Adrenal gland (tissue), 12 donors: ENCODE data around the gene TMED7. TPM values are rescaled to one million over a fixed set of nuclear protein-coding genes. Genes with fewer than 3 reads are reported as not detected.
"Not testable (repeated sequence)": the region's sequence is repeated elsewhere in the genome, so short reads cannot be mapped to it uniquely, and the experiment has no call there.

Source experiments
- DNase-seq, 7 donors: peaks; one replicate each; pipeline ENCODE4 v3.0.0-alpha.2; 2019 to 2020
- H3K27ac ChIP-seq, 5 donors: fragments of 200-600 bp; sonication (generic) in 4 of 5; 1 replicate in 3 of 5; 2 replicates in 2 of 5; pipeline versions ENCODE4 v1.5.1 to v1.8.0; 2016 to 2020; ENCODE audit warnings: mild to moderate bottlenecking in 1 of 5
- H3K27me3 ChIP-seq: fragments of 200-600 bp; 2 replicates; pipeline ENCODE4 v1.8.0; 2021
- H3K36me3 ChIP-seq, 2 donors: fragments of 200-600 bp; replicated peaks in 1 of 2; 1 replicate in 1 of 2; 2 replicates in 1 of 2; pipeline versions ENCODE4 v1.5.1 to v1.8.0; 2018 to 2022
- H3K4me1 ChIP-seq, 2 donors: fragments of 200-600 bp; replicated peaks in 1 of 2; 1 replicate in 1 of 2; 2 replicates in 1 of 2; pipeline versions ENCODE4 v1.5.1 to v1.8.0; 2018 to 2021
- H3K4me3 ChIP-seq, 4 donors: fragments of 200-600 bp; sonication (generic) in 3 of 4; one replicate each; pipeline ENCODE4 v1.5.1; 2016 to 2018
- H3K9me3 ChIP-seq, 3 donors: fragments of 200-600 bp; sonication (generic) in 1 of 3; replicated peaks in 1 of 3; 1 replicate in 2 of 3; 2 replicates in 1 of 3; pipeline versions ENCODE4 v1.5.1 to v1.8.0; 2016 to 2021
- POLR2A ChIP-seq, 2 donors: fragments of 450-650 bp; IDR thresholded peaks; one replicate each; pipeline ENCODE4 v1.6.1; 2017; ENCODE audit warnings: antibody characterized with exemption in 2 of 2, mild to moderate bottlenecking in 2 of 2, moderate library complexity in 1 of 2
- WGBS, 4 donors: extraction: QIAGEN DNeasy Blood & Tissue Kit in 2 of 4; methylation state at CpG; one replicate each; pipeline versions ENCODE4 v1.1.5 to v1.1.7; 2013 to 2017; 5-methylcytosine and 5-hydroxymethylcytosine counted together
- intact Hi-C, 2 donors: fragments of 100-400 bp; cut with DNase I; formaldehyde crosslinking; loops; one replicate each; pipeline versions ENCODE4 v1.14.1 to v1.15.0; 2022 to 2023
- polyA plus RNA-seq, 3 donors: library from polyadenylated mRNA; stranded (reverse); fragments of 200-250 nt in 2 of 3; fragments of 350-450 nt in 1 of 3; fragmentation: Illumina TruSeq in 1 of 3; extraction: RNeasy Lipid Tissue Mini Kit (QIAGEN cat#74804) in 1 of 3; gene quantifications; one replicate each; pipeline ENCODE4 v1.2.3, GENCODE V29; 2013 to 2014
- total RNA-seq, 9 donors: library from RNA; depleted of rRNA in 4 of 9; stranded (reverse); fragments of >200 nt in 4 of 9; fragments of 120-200 nt in 1 of 9; fragmentation: NEBNext Ultra II Directional in 1 of 9; extraction: Animal tissue kit (Norgen Biotek cat#: 25700) in 1 of 9; gene quantifications; one replicate each; pipeline versions ENCODE4 v1.1.0 to v1.2.4, GENCODE V29; 2013 to 2023
- TF ChIP-seq, protein P1 (sequence below), 6 experiments: fragments of 450-650 bp in 4 of 6; fragments of 200-600 bp in 2 of 6; sonication (generic) in 1 of 6; IDR thresholded peaks; 1 replicate in 5 of 6; 2 replicates in 1 of 6; pipeline versions ENCODE4 v1.5.1 to v1.8.0; 2016 to 2021; ENCODE audit warnings: antibody characterized with exemption in 6 of 6, mild to moderate bottlenecking in 2 of 6, moderate library complexity in 1 of 6
- donor health status: healthy with polysubstance abuse.
- donor health status: Bipolar disorder and iron deficiency.
- donor health status: DM: yes; HTN: yes; CAD: no.
- donor health status: DM: no; HTN: no; CAD: no.
- donor health status: DM: no; HTN: no; CAD: no.
- donor health status: DM: yes; HTN: yes; CAD: no.

TMED7 gene
- total and polyA plus RNA-seq, 12 donors = 9.3 to 205 (median 87.2) TPM

DNA sequence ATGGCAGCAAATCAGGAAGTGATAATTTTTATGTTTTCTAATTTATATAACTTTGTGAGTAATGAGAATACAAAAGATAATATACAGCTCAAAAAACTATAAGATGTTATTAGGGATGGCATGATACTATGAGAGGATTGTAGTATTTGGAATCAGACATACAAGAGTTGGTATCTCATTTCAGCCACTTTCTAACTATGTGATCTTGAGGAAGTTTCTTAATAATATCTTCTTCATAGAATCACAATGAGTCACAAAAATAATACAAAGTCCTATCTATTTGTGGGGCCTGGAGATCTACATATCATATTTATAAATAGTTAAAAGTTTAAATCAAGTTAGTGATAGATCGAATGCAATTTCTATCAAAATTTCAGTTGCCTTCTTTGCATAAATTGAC lies 23.7 kb upstream of the TMED7 start:
- 85 to 98% (median 93%) methylated on average over 1 of the region's 1 CpG for whole genome bisulfite sequencing, 4 donors
- no peaks in the 10 kb centered on the region for H3K36me3 ChIP-seq
- no peak for DNase-seq
- H3K27me3 ChIP-seq = peaks cover 4% of the 10 kb centered on the region
- intact Hi-C loops = no loop called here
- no peaks in the 10 kb centered on the region for H3K4me1 ChIP-seq
- TF ChIP-seq POLR2A (IDR thresholded peaks at IDR 0.05) = no peak
- TF ChIP-seq, protein P1, sequence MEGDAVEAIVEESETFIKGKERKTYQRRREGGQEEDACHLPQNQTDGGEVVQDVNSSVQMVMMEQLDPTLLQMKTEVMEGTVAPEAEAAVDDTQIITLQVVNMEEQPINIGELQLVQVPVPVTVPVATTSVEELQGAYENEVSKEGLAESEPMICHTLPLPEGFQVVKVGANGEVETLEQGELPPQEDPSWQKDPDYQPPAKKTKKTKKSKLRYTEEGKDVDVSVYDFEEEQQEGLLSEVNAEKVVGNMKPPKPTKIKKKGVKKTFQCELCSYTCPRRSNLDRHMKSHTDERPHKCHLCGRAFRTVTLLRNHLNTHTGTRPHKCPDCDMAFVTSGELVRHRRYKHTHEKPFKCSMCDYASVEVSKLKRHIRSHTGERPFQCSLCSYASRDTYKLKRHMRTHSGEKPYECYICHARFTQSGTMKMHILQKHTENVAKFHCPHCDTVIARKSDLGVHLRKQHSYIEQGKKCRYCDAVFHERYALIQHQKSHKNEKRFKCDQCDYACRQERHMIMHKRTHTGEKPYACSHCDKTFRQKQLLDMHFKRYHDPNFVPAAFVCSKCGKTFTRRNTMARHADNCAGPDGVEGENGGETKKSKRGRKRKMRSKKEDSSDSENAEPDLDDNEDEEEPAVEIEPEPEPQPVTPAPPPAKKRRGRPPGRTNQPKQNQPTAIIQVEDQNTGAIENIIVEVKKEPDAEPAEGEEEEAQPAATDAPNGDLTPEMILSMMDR (IDR thresholded peaks at IDR 0.05) = no peak
- H3K9me3 ChIP-seq = no peaks in the 10 kb centered on the region
- H3K4me3 ChIP-seq = no peak overlapping the region
- no peak overlapping the region for H3K27ac ChIP-seq

DNA sequence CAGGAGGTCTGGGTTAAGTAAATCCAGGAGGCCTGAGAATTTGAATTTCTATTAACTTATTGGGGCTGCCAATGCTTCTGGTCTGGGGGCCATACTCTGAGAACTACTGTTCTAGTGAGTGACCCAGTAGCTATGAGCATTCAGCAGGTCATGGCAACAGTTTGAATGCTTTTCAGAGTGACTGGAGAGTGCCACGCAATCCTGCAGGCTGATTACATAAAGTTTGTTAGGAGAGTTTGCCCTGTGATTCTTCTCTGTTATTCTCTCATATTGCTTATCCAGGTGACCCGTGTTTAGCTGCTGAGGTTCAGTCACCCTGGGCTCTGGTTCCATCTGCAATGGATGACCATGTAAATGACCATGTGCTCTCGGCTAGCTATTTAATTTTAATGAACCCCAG lies 22.2 kb upstream of the TMED7 start:
- H3K27ac ChIP-seq = no peak overlapping the region
- no peak for DNase-seq
- intact Hi-C loops = no loop called here
- 57 to 86% (median 67%) methylated on average over 3 of the region's 3 CpGs for WGBS, 4 donors
- peaks cover 4% of the 10 kb centered on the region for H3K27me3 ChIP-seq
- no peaks in the 10 kb centered on the region for H3K4me1 ChIP-seq
- no peak overlapping the region for H3K4me3 ChIP-seq
- TF ChIP-seq, protein P1 (IDR thresholded peaks at IDR 0.05) = no peak
- no peak for TF ChIP-seq POLR2A (IDR thresholded peaks at IDR 0.05)
- H3K36me3 ChIP-seq = no peaks in the 10 kb centered on the region
- H3K9me3 ChIP-seq = no peaks in the 10 kb centered on the region

DNA sequence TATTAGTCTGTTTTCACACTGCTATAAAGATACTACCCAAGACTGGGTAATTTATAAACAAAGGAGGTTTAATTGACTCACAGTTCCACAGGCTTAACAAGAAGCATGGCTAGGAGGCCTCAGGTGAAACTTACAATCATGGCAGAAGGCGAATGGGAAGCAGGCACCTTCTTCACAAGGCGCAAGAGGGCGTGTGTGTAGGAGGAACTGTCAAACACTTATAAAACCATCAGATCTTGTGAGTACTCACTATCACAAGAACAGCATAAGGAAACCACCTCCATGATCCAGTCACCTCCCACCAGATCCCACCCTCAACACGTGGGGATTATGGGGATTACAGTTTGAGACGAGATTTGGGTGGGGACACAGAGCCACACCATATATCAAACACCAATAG lies 19.6 kb upstream of the TMED7 start:
- H3K4me1 ChIP-seq, H3K4me3 ChIP-seq, DNase-seq, H3K27ac ChIP-seq, H3K9me3 ChIP-seq, intact Hi-C loops, H3K36me3 ChIP-seq, H3K27me3 ChIP-seq: not testable (repeated sequence)
- 77 to 84% (median 80%) methylated on average over 5 of the region's 5 CpGs for WGBS, 4 donors

DNA sequence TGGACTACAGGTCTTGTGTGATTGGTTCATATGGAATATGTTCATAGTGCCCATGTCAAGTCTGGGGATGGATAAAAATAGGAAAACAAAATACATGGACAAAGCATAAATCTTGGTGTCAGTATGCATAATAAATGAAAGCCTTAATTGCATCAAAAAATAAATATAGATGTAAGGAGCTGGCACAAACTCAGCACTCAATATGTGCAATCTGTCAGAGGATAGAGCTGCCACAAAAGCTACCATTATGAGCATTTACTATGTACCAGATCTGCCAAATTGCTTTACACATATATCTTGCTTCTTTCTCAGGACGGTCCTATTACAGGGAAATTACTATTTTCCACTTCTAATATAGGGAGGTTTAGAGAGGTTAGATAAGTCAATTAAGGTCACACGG lies 18.2 kb upstream of the TMED7 start:
- H3K4me1 ChIP-seq = no peaks in the 10 kb centered on the region
- no peak overlapping the region for H3K27ac ChIP-seq
- no peaks in the 10 kb centered on the region for H3K36me3 ChIP-seq
- peaks cover 4% of the 10 kb centered on the region for H3K27me3 ChIP-seq
- intact Hi-C loops = no loop called here
- TF ChIP-seq, protein P1 (IDR thresholded peaks at IDR 0.05) = no peak
- no peak for TF ChIP-seq POLR2A (IDR thresholded peaks at IDR 0.05)
- WGBS, 4 donors = 77 to 84% (median 80%) methylated on average over 2 of the region's 2 CpGs
- DNase-seq = no peak
- H3K9me3 ChIP-seq = no peaks in the 10 kb centered on the region
- H3K4me3 ChIP-seq = no peak overlapping the region

DNA sequence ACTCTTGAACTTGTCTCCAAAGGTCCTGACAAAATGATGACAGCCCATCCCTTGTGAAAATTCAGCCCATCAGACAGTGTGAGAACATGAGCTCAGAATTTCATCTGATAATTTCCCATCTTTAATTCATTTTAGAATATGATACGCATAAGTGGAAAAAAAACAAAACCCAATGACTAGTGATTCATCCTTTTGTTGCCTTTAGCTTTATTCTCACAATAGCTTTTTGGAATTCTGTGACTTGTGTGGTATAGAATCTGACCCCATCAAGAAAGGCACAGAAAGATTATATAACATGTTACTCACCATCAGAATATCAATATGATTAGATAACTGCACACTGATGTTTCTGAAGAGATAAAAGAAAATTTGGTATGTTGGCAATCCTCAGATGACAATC lies 16.1 kb upstream of the TMED7 start:
- intact Hi-C loops = no loop called here
- Histone ChIP-seq H3K4me1 (no peaks in the 10 kb centered on the region), H3K9me3 (no peaks in the 10 kb centered on the region), H3K36me3 (no peaks in the 10 kb centered on the region), H3K27ac (no peak overlapping the region), H3K4me3 (no peak overlapping the region), H3K27me3 (peaks cover 4% of the 10 kb centered on the region)
- 65 to 89% (median 74%) methylated on average over 1 of the region's 1 CpG for WGBS, 4 donors
- TF ChIP-seq, protein P1 (IDR thresholded peaks at IDR 0.05) = no peak
- TF ChIP-seq POLR2A (IDR thresholded peaks at IDR 0.05) = no peak
- DNase-seq = no peak
